ENCODE results near the gene CIROP. TPM values are rescaled to one million over a fixed set of nuclear protein-coding genes. Genes with fewer than 3 reads are reported as not detected.

Gene CIROP
- total RNA-seq, 4 donors from 2014 or later, result 0.38 TPM; not detected in 3

- H3K36me3 ChIP-seq, result peaks cover 15 to 59% (median 25%) of the 10 kb centered on the region in 3 donors
- no peak for DNase-seq
- WGBS, 2 donors, result 0 to 1% methylated on average over 11 to 14 of the region's 14 CpGs
Measured at GRCh38 chr14:23093991-23094665, 10.7 kb downstream of the CIROP start.

GRCh38 chr14:23093526-23093925 lies 11.3 kb downstream of the CIROP start:
- Histone ChIP-seq H3K27me3 (no peaks in the 10 kb centered on the region), H3K27ac (peak overlapping the region in 3 of 4 donors; percentile 97 to 99 (median 97)), H3K4me1 (peaks cover 16 to 59% (median 23%) of the 10 kb centered on the region in 3 donors), H3K9me3 (no peaks in the 10 kb centered on the region), H3K4me3 (peak overlapping the region in 3 of 4 donors; percentile 83 to 99 (median 87)), H3K36me3 (peaks cover 16 to 59% (median 31%) of the 10 kb centered on the region in 3 donors)
- intact Hi-C loops (cut with DNase I), result no loop called here
- TF ChIP-seq POLR2A (IDR thresholded peaks at IDR 0.05), result no peak
- TF ChIP-seq, protein P1, sequence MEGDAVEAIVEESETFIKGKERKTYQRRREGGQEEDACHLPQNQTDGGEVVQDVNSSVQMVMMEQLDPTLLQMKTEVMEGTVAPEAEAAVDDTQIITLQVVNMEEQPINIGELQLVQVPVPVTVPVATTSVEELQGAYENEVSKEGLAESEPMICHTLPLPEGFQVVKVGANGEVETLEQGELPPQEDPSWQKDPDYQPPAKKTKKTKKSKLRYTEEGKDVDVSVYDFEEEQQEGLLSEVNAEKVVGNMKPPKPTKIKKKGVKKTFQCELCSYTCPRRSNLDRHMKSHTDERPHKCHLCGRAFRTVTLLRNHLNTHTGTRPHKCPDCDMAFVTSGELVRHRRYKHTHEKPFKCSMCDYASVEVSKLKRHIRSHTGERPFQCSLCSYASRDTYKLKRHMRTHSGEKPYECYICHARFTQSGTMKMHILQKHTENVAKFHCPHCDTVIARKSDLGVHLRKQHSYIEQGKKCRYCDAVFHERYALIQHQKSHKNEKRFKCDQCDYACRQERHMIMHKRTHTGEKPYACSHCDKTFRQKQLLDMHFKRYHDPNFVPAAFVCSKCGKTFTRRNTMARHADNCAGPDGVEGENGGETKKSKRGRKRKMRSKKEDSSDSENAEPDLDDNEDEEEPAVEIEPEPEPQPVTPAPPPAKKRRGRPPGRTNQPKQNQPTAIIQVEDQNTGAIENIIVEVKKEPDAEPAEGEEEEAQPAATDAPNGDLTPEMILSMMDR (IDR thresholded peaks at IDR 0.05), result no peak
- 79 to 83% methylated on average over 2 of the region's 2 CpGs for WGBS, 2 donors
- no peak for DNase-seq

More at GRCh38 chr14:23093991-23094665, 10.7 kb downstream of the CIROP start:
- intact Hi-C loops (cut with DNase I), result no loop called here
- Histone ChIP-seq H3K27ac (peak overlapping the region; percentile 97 to 99 (median 98)), H3K4me3 (peak overlapping the region; percentile 69 to 99 (median 85)), H3K4me1 (peaks cover 16 to 59% (median 23%) of the 10 kb centered on the region in 3 donors), H3K27me3 (no peaks in the 10 kb centered on the region), H3K9me3 (no peaks in the 10 kb centered on the region)
- TF ChIP-seq, protein P1 (IDR thresholded peaks at IDR 0.05), result peak in 1 of 6 experiments; percentile 20
- no peak for TF ChIP-seq POLR2A (IDR thresholded peaks at IDR 0.05)

GRCh38 chr14:23093104-23093503 lies 11.7 kb downstream of the CIROP start:
- DNase-seq, result no peak
- Histone ChIP-seq H3K27ac (no peak overlapping the region), H3K36me3 (peaks cover 16 to 59% (median 29%) of the 10 kb centered on the region in 3 donors), H3K9me3 (no peaks in the 10 kb centered on the region), H3K4me1 (peaks cover 16 to 59% (median 23%) of the 10 kb centered on the region in 3 donors), H3K4me3 (peak overlapping the region in 1 of 4 donors; percentile 87), H3K27me3 (no peaks in the 10 kb centered on the region)
- no peak for TF ChIP-seq POLR2A (IDR thresholded peaks at IDR 0.05)
- TF ChIP-seq, protein P1 (IDR thresholded peaks at IDR 0.05), result no peak
- WGBS, 2 donors, result 49 to 79% methylated on average over 2 of the region's 2 CpGs
- intact Hi-C loops (cut with DNase I), result no loop called here

DNA sequence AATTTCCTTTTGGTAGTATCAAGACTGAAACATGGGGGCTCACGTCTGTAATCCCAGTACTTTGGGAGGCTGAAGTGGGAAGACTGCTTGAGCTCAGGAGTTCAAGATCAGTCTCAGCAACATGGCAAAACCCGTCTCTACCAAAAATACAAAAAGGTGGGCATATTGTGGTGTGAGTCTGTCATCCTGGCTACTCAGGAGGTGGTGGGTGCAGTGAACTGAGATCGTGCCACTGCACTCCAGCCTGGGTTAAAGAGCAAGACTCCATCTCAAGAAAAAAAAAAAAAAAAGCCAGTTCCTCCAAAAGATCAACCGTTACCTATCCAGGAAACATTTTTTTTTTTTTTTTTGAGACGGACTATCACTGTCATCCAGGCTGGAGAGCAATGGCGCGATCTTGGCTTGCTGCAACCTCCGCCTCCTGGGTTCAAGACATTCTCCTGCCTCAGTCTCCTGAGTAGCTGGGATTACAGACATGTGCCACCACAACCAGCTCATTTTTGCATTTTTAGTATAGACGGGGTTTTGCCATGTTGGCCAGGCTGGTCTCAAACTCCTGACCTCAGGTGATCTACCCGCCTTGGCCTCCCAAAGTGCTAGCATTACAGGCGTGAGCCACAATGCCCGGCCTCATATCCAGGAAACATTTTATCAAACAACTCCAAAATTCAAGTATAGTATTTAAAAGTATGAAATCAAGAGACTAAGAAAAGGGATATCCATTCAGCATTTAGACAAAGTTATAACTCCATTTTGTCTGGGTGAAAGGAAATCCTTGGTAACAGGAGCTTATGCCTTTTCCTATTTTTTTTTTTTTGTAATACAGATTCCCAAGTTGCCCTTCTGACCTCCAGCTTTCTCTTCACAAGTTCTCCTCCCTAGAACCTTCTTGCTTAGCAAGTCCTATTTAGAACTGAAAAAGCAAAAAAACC lies 13.2 kb downstream of the CIROP start:
- H3K36me3 ChIP-seq, result peaks cover 16 to 67% (median 35%) of the 10 kb centered on the region in 3 donors

More for the DNA sequence above, 13.2 kb downstream of the CIROP start:
- Histone ChIP-seq H3K4me1 (peaks cover 8 to 48% (median 15%) of the 10 kb centered on the region in 3 donors), H3K9me3 (no peaks in the 10 kb centered on the region), H3K27ac (no peak overlapping the region), H3K27me3 (no peaks in the 10 kb centered on the region), H3K4me3 (no peak overlapping the region)
- no peak for DNase-seq
- TF ChIP-seq POLR2A (IDR thresholded peaks at IDR 0.05), result no peak
- TF ChIP-seq, protein P1 (IDR thresholded peaks at IDR 0.05), result no peak
- intact Hi-C loops (cut with DNase I), result no loop called here
- WGBS, 2 donors, result 80 to 84% methylated on average over 12 of the region's 12 CpGs
